Breast epithelium (tissue), 3 donors: ENCODE measurements around the gene SERPINB4.

Experiments
- POLR2A ChIP-seq: fragments of 450-650 bp; IDR thresholded peaks from one replicate; pipeline ENCODE4 v1.6.1; 2016; ENCODE audit warnings: antibody characterized with exemption, mild to moderate bottlenecking, moderate library complexity
- POLR2AphosphoS5 ChIP-seq, 3 donors: sonication (generic); formaldehyde crosslinking; IDR thresholded peaks; one replicate each; pipeline ENCODE4 v1.6.1; 2017; ENCODE audit warnings: antibody characterized with exemption in 3 of 3
- TF ChIP-seq, protein P1 (sequence below), 3 donors: fragments of 450-650 bp; IDR thresholded peaks; one replicate each; pipeline ENCODE4 v1.5.1; 2016 to 2017; ENCODE audit warnings: antibody characterized with exemption in 3 of 3, mild to moderate bottlenecking in 3 of 3, moderate library complexity in 3 of 3

DNA sequence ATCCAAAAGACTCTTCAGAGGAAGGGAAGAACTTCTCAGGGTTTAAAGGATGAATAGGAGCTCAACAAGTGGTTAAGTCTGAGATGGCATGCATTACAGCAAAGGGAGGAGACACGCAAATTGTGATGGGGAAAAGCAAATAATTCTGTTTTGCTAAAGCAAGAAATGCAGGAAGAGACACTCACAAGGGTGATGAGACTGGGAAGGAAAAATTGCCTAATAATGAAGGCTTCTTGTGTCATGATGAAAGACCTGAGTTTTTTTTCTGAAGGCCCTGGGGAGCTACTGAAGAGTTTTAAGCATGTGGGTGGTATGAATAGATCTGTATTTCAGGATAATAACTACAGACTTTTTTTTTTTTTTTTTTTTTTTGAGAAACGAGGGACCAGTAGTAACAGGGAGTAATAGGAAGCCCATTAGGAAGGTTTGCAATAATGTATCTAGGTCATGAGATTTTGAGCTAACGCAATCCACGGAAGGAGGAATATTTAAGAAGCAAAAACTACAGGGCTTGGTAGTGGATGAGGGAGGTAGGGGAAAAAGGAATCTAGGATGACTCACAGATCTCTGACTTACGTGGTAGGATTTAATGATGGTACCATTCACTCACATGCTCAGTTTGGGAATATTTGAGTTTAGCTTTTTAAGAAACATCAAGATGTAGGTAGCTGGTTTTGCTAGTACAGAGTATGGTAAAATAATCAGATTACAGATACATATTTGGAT lies 33.6 kb upstream of the SERPINB4 start:
- TF ChIP-seq, protein P1, sequence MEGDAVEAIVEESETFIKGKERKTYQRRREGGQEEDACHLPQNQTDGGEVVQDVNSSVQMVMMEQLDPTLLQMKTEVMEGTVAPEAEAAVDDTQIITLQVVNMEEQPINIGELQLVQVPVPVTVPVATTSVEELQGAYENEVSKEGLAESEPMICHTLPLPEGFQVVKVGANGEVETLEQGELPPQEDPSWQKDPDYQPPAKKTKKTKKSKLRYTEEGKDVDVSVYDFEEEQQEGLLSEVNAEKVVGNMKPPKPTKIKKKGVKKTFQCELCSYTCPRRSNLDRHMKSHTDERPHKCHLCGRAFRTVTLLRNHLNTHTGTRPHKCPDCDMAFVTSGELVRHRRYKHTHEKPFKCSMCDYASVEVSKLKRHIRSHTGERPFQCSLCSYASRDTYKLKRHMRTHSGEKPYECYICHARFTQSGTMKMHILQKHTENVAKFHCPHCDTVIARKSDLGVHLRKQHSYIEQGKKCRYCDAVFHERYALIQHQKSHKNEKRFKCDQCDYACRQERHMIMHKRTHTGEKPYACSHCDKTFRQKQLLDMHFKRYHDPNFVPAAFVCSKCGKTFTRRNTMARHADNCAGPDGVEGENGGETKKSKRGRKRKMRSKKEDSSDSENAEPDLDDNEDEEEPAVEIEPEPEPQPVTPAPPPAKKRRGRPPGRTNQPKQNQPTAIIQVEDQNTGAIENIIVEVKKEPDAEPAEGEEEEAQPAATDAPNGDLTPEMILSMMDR (IDR thresholded peaks at IDR 0.05) = no peak
- TF ChIP-seq POLR2AphosphoS5 (IDR thresholded peaks at IDR 0.05) (no peak), POLR2A (no peak)
